Gastrocnemius medialis (tissue), 4 donors: ENCODE measurements around the gene UBXN2A.

Experiments
- POLR2A ChIP-seq, 2 donors: fragments of 450-650 bp; IDR thresholded peaks; one replicate each; pipeline ENCODE4 v1.6.1; 2017; ENCODE audit warnings: antibody characterized with exemption in 2 of 2, mild to moderate bottlenecking in 2 of 2, moderate library complexity in 2 of 2
- TF ChIP-seq, protein P1 (sequence below), 5 experiments: fragments of 450-650 bp in 3 of 5; fragments of 200-600 bp in 2 of 5; sonication (generic) in 2 of 5; IDR thresholded peaks in 4 of 5; conservative IDR thresholded peaks in 1 of 5; 1 replicate in 4 of 5; 2 replicates in 1 of 5; pipeline ENCODE4 v1.5.1; 2016 to 2019; ENCODE audit warnings: antibody characterized with exemption in 5 of 5, mild to moderate bottlenecking in 3 of 5, moderate library complexity in 3 of 5

GRCh38 chr2:24016853-24017703 lies 76.8 kb downstream of the UBXN2A start:
- TF ChIP-seq, protein P1, sequence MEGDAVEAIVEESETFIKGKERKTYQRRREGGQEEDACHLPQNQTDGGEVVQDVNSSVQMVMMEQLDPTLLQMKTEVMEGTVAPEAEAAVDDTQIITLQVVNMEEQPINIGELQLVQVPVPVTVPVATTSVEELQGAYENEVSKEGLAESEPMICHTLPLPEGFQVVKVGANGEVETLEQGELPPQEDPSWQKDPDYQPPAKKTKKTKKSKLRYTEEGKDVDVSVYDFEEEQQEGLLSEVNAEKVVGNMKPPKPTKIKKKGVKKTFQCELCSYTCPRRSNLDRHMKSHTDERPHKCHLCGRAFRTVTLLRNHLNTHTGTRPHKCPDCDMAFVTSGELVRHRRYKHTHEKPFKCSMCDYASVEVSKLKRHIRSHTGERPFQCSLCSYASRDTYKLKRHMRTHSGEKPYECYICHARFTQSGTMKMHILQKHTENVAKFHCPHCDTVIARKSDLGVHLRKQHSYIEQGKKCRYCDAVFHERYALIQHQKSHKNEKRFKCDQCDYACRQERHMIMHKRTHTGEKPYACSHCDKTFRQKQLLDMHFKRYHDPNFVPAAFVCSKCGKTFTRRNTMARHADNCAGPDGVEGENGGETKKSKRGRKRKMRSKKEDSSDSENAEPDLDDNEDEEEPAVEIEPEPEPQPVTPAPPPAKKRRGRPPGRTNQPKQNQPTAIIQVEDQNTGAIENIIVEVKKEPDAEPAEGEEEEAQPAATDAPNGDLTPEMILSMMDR (IDR thresholded peaks at IDR 0.05 in 4 of 5, conservative IDR thresholded peaks at IDR 0.05 in 1 of 5): no peak
- TF ChIP-seq POLR2A (IDR thresholded peaks at IDR 0.05): no peak
